Measurements from ENCODE around the gene GMEB2. TPM values are rescaled to one million over a fixed set of nuclear protein-coding genes. Genes with fewer than 3 reads are reported as not detected.

GMEB2 gene
- polyA plus RNA-seq, 1 donor = 10.5 TPM

DNA sequence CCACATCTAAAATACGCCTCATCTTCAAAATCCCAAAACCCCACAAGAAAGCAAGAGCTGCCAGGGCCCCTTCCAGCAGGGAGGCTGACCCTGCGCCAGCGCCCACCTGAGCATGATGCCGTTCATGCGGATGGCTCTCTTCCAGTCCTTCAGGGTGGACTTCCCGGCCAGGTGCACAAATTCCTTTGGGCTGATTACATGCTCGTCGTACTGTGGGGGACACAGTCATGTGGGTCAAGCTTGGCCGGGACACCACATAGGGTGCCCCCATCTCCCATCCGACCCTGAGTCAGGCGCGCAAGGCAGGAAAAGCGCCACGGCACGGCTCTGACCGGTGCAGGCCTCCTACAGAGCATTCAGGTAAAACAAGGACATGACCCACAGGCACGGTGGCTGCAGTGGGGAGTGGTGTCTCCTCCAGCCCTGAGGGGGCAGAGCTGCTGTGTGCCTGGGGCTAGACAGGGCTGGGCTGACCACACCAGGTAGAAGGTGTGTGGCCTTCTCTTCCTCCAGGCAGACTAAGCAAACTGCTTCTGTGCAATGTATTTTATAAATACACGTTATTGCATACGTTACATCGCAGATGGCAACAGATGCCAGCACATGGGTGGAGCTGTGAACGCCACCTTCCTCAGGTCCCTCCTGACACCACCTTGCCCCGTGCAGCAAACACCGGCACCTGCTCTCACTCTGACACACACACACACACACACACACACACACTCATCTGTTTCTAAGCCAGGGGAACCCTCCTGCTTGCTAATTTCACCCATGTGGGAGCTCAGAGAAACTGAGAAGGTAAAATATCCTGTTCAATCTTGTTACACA lies 29.0 kb downstream of the GMEB2 start:
- Histone ChIP-seq H3K27me3 (ENCODE audit: control insufficient read depth, insufficient read depth, low read length) (no peaks in the 10 kb centered on the region), H3K9me3 (ENCODE audit: control insufficient read depth, low read depth, low read length) (no peaks in the 10 kb centered on the region), H3K4me3 (ENCODE audit: low read length) (no peak overlapping the region), H3K4me1 (ENCODE audit: control insufficient read depth, insufficient read depth, low read length) (no peaks in the 10 kb centered on the region), H3K27ac (ENCODE audit: low read length) (no peak overlapping the region), H3K36me3 (ENCODE audit: control insufficient read depth, insufficient read depth, low read length) (peaks cover 73% of the 10 kb centered on the region)
- DNase-seq = no peak
- WGBS (ENCODE audit: insufficient coverage, low lambda C conversion rate) = no CpG with 5 or more reads among the region's 23 CpGs

DNA sequence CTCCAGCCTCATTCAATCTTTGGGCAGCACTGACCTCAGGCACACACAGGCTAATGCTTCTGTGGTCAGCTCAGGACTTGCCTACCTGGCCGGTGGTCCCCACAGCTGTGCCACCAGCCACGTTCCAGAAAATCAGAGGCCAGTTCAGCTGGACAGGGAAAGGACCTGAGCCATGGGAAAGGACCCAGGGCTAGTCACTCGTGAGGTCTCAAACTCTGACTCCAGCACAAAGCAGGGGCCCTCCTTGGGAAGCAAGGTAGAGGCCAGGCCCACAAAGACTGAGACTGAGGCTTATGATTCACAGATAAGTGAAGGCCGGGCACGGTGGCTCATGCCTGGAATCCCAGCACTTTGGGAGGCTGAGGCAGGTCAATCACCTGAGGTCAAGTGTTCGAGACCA lies 30.5 kb downstream of the GMEB2 start:
- DNase-seq = no peak
- Histone ChIP-seq H3K27ac (ENCODE audit: low read length) (no peak overlapping the region), H3K4me3 (ENCODE audit: low read length) (no peak overlapping the region), H3K36me3 (ENCODE audit: control insufficient read depth, insufficient read depth, low read length) (peaks cover 68% of the 10 kb centered on the region), H3K27me3 (ENCODE audit: control insufficient read depth, insufficient read depth, low read length) (no peaks in the 10 kb centered on the region), H3K9me3 (ENCODE audit: control insufficient read depth, low read depth, low read length) (no peaks in the 10 kb centered on the region), H3K4me1 (ENCODE audit: control insufficient read depth, insufficient read depth, low read length) (no peaks in the 10 kb centered on the region)
- no CpG with 5 or more reads among the region's 6 CpGs for WGBS (ENCODE audit: insufficient coverage, low lambda C conversion rate)

DNA sequence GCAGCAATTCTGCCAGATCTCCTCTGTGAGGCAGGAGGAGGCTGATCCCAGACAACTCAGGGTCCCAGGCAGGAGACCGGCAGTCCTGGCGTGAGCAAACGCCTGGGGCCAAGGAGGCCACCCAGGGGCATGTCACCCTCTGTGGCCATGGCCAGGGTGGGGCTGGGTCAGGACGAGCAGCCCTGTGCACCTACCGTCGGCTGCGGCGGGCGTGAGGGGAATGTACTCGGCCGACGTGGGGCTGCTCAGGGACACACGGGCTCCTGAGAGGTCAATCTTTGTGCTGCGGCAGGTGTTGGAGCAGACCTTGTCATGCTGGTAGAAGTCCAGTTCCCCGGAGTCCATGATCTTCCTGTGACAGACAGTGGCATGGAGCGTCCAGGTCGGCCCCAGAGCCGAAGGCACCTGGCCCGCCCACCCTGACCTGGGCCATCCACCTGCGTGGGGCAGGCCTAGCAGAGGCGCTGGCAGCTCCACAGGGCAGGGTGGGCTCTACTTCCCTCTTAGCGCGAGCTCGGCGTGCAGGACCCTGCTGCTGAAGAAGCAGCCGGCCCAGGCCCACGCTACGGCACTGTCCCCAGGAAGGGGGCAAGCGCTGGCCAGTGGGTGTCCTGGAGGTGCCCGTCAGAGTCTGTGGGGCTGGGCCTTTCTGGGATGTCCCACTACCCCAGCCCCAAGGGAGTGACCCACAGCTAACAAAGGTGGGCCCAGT lies 31.3 kb downstream of the GMEB2 start:
- Histone ChIP-seq H3K9me3 (ENCODE audit: control insufficient read depth, low read depth, low read length) (no peaks in the 10 kb centered on the region), H3K4me3 (ENCODE audit: low read length) (no peak overlapping the region), H3K27me3 (ENCODE audit: control insufficient read depth, insufficient read depth, low read length) (no peaks in the 10 kb centered on the region), H3K27ac (ENCODE audit: low read length) (no peak overlapping the region), H3K4me1 (ENCODE audit: control insufficient read depth, insufficient read depth, low read length) (no peaks in the 10 kb centered on the region), H3K36me3 (ENCODE audit: control insufficient read depth, insufficient read depth, low read length) (peaks cover 61% of the 10 kb centered on the region)
- WGBS (ENCODE audit: insufficient coverage, low lambda C conversion rate) = no CpG with 5 or more reads among the region's 30 CpGs
- no peak for DNase-seq

DNA sequence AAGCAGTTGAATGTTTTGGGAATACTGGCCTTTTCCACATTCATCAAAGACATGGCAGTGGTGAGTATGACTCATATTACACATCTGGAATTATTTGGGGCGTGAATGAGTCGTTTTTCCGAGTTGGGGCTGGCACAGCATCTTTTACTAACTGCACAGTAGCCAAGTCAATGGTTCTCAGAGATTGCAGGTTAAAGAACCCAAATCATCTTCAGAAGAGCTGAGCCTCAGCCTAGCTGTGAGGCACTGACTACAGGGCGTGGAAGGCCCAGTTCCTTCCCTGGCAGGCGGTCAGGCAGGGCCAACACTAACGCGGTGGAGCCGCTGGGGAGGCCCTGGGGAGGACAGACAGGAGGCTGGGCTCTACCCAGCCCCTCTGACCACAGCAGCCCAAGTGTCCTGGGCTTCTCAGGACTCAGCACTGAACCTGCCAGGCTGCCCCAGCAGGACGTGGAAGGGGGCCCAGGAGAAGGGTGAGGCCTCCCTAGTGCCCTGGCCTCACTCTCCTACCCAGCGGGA lies 32.8 kb downstream of the GMEB2 start:
- H3K27me3 ChIP-seq (ENCODE audit: control insufficient read depth, insufficient read depth, low read length) = no peaks in the 10 kb centered on the region
- peaks cover 67% of the 10 kb centered on the region for H3K36me3 ChIP-seq (ENCODE audit: control insufficient read depth, insufficient read depth, low read length)
- no peak for DNase-seq
- H3K4me3 ChIP-seq (ENCODE audit: low read length) = no peak overlapping the region
- no peak overlapping the region for H3K27ac ChIP-seq (ENCODE audit: low read length)
- no peaks in the 10 kb centered on the region for H3K9me3 ChIP-seq (ENCODE audit: control insufficient read depth, low read depth, low read length)
- H3K4me1 ChIP-seq (ENCODE audit: control insufficient read depth, insufficient read depth, low read length) = no peaks in the 10 kb centered on the region
- WGBS (ENCODE audit: insufficient coverage, low lambda C conversion rate) = no CpG with 5 or more reads among the region's 10 CpGs

DNA sequence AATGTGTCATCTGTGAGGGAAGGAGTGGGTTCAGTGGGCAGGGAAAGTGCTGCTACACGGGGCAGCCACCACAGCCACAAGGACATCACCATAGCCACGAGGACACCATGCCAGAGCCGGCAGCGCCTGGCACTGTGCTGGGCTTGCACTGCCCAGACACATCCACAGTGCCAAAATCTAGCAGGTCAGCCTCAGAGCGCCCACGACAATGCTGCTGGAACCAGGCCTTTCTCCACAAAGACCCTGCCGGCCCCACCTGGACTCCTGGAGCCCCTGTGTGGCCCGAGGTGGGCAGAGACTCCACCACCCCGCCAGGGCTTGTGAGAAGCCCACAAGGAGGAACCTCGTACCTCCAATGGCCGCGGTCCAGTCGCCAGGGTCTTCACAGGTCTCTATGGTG lies 34.2 kb downstream of the GMEB2 start:
- no peaks in the 10 kb centered on the region for H3K27me3 ChIP-seq (ENCODE audit: control insufficient read depth, insufficient read depth, low read length)
- WGBS (ENCODE audit: insufficient coverage, low lambda C conversion rate) = no CpG with 5 or more reads among the region's 13 CpGs
- H3K27ac ChIP-seq (ENCODE audit: low read length) = no peak overlapping the region
- peaks cover 67% of the 10 kb centered on the region for H3K36me3 ChIP-seq (ENCODE audit: control insufficient read depth, insufficient read depth, low read length)
- no peaks in the 10 kb centered on the region for H3K4me1 ChIP-seq (ENCODE audit: control insufficient read depth, insufficient read depth, low read length)
- DNase-seq = no peak
- no peaks in the 10 kb centered on the region for H3K9me3 ChIP-seq (ENCODE audit: control insufficient read depth, low read depth, low read length)
- H3K4me3 ChIP-seq (ENCODE audit: low read length) = no peak overlapping the region

DNA sequence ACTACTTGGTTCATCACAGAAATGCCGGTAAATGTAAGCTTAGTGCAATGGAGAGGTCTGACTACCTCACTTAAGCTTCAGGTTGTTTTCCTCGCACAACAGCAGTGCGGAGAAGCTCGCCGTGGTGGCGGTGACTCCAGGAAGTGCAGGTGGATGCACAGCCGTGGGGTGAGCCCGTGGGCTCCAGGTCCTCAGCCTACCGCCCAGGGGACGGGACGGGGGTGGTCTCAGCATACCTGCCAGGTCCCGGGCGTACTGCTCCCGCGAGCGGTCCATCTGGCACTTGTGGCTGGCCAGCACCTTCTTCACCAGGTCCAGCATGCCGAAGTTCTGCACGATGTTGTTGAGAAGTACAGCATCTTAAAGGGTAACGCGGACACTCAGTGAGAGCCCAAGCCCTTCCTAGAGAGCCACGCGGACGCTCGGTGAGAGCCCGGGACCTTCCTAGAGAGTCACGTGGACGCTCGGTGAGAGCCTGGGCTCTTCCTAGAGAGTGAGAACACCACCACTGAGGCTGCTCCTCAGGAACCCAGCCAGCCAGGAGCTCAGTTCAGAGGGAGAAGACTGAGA lies 35.0 kb downstream of the GMEB2 start:
- WGBS (ENCODE audit: insufficient coverage, low lambda C conversion rate) = no CpG with 5 or more reads among the region's 28 CpGs
- H3K36me3 ChIP-seq (ENCODE audit: control insufficient read depth, insufficient read depth, low read length) = peaks cover 65% of the 10 kb centered on the region
- no peak for DNase-seq

DNA sequence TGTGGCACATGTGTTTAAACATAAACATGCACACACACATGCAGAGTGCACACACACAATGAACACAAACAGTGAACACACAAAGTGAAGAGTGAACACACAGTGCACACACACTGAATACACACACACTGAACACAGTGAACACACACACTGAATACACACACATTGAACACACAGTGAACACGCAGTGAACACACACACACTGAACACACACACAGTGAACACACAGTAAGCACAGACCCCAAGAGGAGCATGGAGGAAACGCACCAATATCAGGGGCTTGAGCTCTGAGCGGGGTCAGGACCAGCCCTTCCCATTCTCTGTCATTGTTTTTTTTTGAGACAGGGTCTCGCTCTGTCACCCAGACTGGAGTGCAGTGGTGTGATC lies 35.8 kb downstream of the GMEB2 start:
- Histone ChIP-seq H3K9me3 (ENCODE audit: control insufficient read depth, low read depth, low read length) (no peaks in the 10 kb centered on the region), H3K36me3 (ENCODE audit: control insufficient read depth, insufficient read depth, low read length) (peaks cover 63% of the 10 kb centered on the region), H3K4me1 (ENCODE audit: control insufficient read depth, insufficient read depth, low read length) (no peaks in the 10 kb centered on the region), H3K27ac (ENCODE audit: low read length) (no peak overlapping the region), H3K4me3 (ENCODE audit: low read length) (no peak overlapping the region), H3K27me3 (ENCODE audit: control insufficient read depth, insufficient read depth, low read length) (no peaks in the 10 kb centered on the region)
- no peak for DNase-seq
- WGBS (ENCODE audit: insufficient coverage, low lambda C conversion rate) = no CpG with 5 or more reads among the region's 4 CpGs

More for the DNA sequence above, 35.0 kb downstream of the GMEB2 start:
- Histone ChIP-seq H3K9me3 (ENCODE audit: control insufficient read depth, low read depth, low read length) (no peaks in the 10 kb centered on the region), H3K27me3 (ENCODE audit: control insufficient read depth, insufficient read depth, low read length) (no peaks in the 10 kb centered on the region), H3K4me3 (ENCODE audit: low read length) (no peak overlapping the region), H3K4me1 (ENCODE audit: control insufficient read depth, insufficient read depth, low read length) (no peaks in the 10 kb centered on the region), H3K27ac (ENCODE audit: low read length) (no peak overlapping the region)

DNA sequence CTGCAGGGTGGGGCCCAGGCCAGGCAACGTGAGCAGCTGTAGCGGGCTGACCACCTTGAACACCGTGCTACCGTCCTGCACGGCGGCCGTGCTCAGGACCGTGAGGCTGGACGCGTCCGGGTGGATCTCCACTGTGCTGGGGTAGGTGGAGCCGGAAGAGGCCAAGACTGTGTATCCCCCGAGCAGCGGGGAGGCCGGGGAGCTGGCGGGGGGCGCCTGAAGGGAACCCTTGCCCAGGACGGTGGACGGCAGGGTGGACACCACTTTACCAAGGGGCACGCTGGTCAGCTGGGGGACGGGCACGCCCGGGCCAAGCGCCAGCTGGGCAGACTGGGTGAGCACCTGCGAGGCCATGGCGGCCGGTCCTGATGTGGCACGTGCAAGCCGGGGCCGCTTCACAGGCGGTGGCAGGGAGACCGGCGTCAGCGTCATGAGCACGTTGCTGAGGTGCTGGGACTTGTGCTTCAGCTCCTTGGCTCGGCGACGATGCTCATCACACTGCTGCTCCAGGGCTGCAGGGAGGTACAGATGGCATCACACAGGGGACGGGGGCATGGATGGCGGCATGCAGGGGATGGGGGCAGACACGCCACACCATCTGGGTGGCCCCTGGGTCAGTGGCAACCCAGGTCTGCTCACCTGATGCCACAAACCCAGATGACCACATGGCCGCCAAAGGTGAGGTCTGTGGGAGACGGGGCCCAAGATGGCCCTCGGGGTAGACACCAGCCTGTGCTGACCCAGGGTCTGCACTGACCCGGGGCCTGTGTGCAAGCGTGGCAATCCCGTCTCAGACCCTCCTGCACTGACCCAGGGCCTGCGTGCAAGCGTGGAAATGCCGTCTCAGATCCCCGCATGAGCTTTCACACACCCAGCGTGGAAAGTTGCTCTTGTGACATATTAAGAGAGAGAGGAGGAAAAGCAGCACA lies 36.4 kb downstream of the GMEB2 start:
- no peaks in the 10 kb centered on the region for H3K4me1 ChIP-seq (ENCODE audit: control insufficient read depth, insufficient read depth, low read length)
- H3K9me3 ChIP-seq (ENCODE audit: control insufficient read depth, low read depth, low read length) = no peaks in the 10 kb centered on the region
- H3K27me3 ChIP-seq (ENCODE audit: control insufficient read depth, insufficient read depth, low read length) = no peaks in the 10 kb centered on the region
- H3K27ac ChIP-seq (ENCODE audit: low read length) = no peak overlapping the region
- WGBS (ENCODE audit: insufficient coverage, low lambda C conversion rate) = no CpG with 5 or more reads among the region's 52 CpGs
- no peak overlapping the region for H3K4me3 ChIP-seq (ENCODE audit: low read length)
- no peak for DNase-seq
- H3K36me3 ChIP-seq (ENCODE audit: control insufficient read depth, insufficient read depth, low read length) = peaks cover 57% of the 10 kb centered on the region

DNA sequence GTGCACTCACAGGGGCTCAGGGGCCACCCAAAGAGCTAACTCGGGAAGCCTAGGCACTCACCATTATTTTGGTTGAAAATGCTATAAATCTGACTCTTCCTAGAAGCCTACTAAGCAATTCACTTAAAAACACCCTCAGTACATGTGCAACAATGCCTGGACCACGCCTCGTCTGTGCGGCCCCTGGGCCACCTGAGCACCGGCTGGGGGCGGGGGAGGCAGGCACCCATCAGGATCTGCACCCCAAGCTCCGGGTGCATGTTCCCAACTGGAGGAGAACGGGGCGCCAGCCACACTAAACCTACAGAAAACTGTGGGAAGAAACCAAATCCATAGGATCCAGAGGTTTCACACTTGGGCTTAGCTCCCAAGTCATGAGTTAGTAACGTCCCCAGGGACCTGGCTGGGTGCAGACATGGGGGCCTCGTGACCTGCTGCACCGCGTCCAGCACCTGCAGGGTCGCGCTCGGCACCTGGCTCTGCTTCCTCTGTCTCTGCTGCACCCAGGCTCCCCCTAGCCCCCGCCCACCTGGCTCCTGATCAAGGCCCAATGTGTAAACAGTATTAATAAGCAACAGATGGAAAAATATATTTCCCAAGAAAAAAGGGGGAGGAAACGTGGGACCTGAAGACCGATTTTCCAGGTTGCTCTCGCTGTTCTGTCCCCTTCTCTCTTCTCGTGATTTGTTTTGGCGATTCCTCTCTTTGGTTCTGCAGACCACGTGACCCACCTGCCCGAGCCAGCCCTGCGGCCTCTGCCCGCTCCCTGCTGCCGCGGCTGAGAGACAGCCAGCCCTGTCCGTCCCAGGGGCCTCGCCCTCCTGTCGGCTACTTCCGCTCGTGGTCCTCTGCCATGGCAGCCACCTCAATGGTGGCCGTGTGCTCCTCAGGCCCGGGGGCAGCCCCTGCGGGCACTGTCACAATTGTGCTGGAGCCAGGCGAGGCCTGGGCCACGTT lies 37.4 kb downstream of the GMEB2 start:
- DNase-seq = no peak
- Histone ChIP-seq H3K27ac (ENCODE audit: low read length) (no peak overlapping the region), H3K4me1 (ENCODE audit: control insufficient read depth, insufficient read depth, low read length) (no peaks in the 10 kb centered on the region), H3K9me3 (ENCODE audit: control insufficient read depth, low read depth, low read length) (no peaks in the 10 kb centered on the region), H3K36me3 (ENCODE audit: control insufficient read depth, insufficient read depth, low read length) (peaks cover 55% of the 10 kb centered on the region), H3K4me3 (ENCODE audit: low read length) (no peak overlapping the region), H3K27me3 (ENCODE audit: control insufficient read depth, insufficient read depth, low read length) (no peaks in the 10 kb centered on the region)
- whole genome bisulfite sequencing (ENCODE audit: insufficient coverage, low lambda C conversion rate) = 83% methylated on average over 1 of the region's 38 CpGs

All from large intestine (tissue), 3 donors.